Activated naive CD8-positive, alpha-beta T cell treated with anti-CD3 and anti-CD28 coated beads, Interleukin-2, amount 10 ng/mL, durations not matched to agents 7 days and 5 days (primary cell): ENCODE measurements around the gene TRRAP. TPM values are rescaled to one million over a fixed set of nuclear protein-coding genes. Genes with fewer than 3 reads are reported as not detected.

ENCODE experiments used
- ATAC-seq: fragments of 150-1000 bp; cut with Tn5 transposase; one replicate; pipeline ENCODE4 v1.10.0; 2021; ENCODE audit warnings: low read depth, moderate library complexity
- POLR2A ChIA-PET: fragments of 350-600 bp; sonication (Branson Sonifier 250); formaldehyde crosslinking; loops from one replicate; lab custom pipeline; 2021; ENCODE audit warnings: antibody characterized with exemption; lab: Charles Lee
- DNase-seq: peaks from one replicate; pipeline ENCODE4 v3.0.0; 2021
- H3K27ac Mint-ChIP-seq: one replicate; pipeline ENCODE4 v1.8.0; 2022; ENCODE audit warnings: mild to moderate bottlenecking, mixed read lengths
- H3K27me3 Mint-ChIP-seq: one replicate; pipeline ENCODE4 v1.8.0; 2022; ENCODE audit warnings: mild to moderate bottlenecking, moderate library complexity, mixed read lengths
- H3K36me3 Mint-ChIP-seq: one replicate; pipeline ENCODE4 v1.8.0; 2021; ENCODE audit warnings: mild to moderate bottlenecking, mixed read lengths
- H3K4me1 Mint-ChIP-seq: one replicate; pipeline ENCODE4 v1.8.0; 2021; ENCODE audit warnings: mixed read lengths
- H3K4me3 Mint-ChIP-seq: one replicate; pipeline ENCODE4 v1.8.0; 2022; ENCODE audit warnings: mild to moderate bottlenecking, moderate library complexity, mixed read lengths
- H3K9me3 Mint-ChIP-seq: one replicate; pipeline ENCODE4 v1.8.0; 2021; ENCODE audit warnings: mixed read lengths
- total RNA-seq, 2 experiments: library from RNA; stranded (reverse); gene quantifications; one replicate each; pipeline ENCODE4 v1.2.3, GENCODE V29; 2021

Gene TRRAP
- total RNA-seq, 2 experiments from 2014 or later = 57.4 to 60.0 TPM

DNA sequence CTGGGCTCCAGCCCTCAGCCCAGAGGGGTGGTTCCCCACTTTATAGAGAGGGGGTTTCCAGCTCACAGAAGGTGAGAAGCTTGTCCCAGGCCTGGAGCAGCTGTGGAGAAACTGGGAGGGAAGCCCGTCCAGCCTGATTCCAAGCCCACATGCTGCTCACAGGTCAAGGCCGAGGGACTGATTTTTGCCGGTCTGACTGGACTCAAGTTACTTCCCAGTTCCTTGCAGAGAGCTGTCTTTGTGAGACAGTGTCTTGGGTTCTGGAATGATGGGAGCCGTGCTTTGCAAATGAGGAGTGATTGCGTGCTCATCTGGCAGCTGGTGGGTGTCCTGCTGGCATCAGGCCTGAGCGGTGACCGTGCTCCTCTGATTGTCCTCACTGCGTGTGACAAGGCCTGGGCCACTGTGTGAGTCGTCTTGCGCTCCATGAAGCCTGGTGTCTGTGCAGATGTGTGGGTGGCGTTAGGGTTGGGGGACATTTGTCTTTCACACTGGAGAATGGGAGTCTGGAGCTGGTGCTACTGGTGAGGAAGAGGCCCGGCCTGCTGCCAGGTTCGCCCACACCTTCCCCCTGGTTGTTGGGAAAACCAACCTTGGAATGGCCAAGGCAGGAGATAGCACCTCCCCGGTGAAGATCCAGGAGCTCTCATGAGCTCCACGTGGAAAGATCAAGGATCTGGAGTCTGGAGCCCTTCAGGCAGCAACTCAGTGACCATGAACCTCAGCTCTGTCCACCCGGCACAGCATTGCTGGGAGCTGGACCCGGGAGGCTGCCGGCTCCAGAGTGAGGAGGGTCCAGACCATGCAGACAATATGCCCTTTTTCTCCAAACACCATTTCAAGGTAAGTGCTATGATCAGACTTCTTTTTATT, 136.0 kb downstream of the TRRAP start:
- Mint-ChIP-seq H3K27ac (no peak overlapping the region), H3K36me3 (peaks cover 36% of the 10 kb centered on the region), H3K4me1 (peaks cover 2% of the 10 kb centered on the region), H3K9me3 (peaks cover 1% of the 10 kb centered on the region), H3K4me3 (no peak overlapping the region), H3K27me3 (no peaks in the 10 kb centered on the region)
- POLR2A ChIA-PET = interaction anchor here (1.2 kb wide), 1 partner anchor 13 kb away, joined by 3 read pairs; no protein-coding TSS in a partner anchor
- ATAC-seq = no peak
- peak; percentile 18 for DNase-seq

DNA sequence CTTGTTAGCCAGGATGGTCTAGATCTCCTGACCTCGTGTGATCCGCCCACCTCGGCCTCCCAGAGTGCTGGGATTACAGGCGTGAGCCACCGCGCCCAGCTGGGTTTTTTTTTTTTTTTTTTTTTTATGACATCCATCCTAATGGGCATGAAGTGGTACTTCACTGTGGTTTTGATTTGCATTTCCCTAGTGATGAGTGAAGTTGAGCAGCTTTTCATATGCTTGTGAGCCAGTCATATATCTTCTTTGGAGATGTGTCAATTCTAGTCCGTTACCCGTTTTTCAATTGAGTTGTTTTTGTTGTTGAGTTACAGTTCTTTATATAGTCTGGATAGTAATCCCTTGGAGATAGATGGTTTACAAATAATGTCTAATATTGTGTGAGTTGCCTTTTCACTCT, 137.9 kb downstream of the TRRAP start:
- Mint-ChIP-seq H3K4me3 (no peak overlapping the region), H3K36me3 (peaks cover 47% of the 10 kb centered on the region), H3K27me3 (no peaks in the 10 kb centered on the region), H3K4me1 (peaks cover 2% of the 10 kb centered on the region), H3K27ac (no peak overlapping the region), H3K9me3 (peaks cover 1% of the 10 kb centered on the region)
- ATAC-seq (no peak), DNase-seq (no peak)
- POLR2A ChIA-PET = no interaction called here

DNA sequence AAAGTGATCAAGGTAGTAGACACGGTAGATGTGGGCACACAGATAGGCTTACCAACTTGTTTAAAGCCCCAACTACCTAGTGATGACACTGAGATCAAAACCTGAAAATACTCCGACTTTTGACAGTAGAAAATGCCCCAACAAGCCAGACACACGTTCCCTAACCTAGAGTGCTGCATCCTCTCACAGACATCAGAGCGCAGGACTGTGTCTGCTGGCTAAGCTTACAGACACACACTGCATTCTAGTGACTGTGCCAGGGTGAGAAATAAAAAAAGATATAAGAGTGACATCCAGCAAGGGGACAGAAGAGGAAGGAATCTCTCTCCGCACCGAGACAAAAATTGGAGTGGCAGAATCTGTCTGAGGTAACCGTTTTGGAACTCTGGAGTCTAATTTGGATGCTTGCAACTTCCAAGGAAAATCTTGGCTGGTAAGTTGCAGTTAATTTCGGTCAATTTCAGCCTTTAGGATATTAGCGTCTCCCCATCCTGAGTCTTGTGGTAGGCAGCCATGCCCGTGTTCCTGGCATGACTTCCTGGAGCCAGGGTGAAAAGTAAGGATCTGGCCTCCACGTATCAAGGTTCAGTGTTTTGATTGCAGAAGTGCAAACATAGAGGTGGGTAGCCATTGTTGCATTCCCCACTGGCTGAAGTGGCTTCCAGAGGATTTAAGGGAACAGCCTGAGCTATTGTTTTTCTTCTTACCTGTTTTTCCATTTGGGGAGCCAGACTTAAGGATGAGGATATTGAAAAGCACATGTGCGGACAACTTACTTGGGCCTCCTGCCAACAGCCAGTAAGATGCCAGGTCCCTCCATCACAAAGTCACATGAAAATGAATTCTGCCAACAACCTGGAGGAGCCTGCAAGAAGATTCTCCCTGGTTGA, 141.4 kb downstream of the TRRAP start:
- Mint-ChIP-seq H3K9me3 (peaks cover 1% of the 10 kb centered on the region), H3K27ac (no peak overlapping the region), H3K27me3 (no peaks in the 10 kb centered on the region), H3K36me3 (peaks cover 51% of the 10 kb centered on the region), H3K4me1 (peaks cover 2% of the 10 kb centered on the region), H3K4me3 (no peak overlapping the region)
- ATAC-seq (no peak), DNase-seq (no peak)
- POLR2A ChIA-PET = no interaction called here

DNA sequence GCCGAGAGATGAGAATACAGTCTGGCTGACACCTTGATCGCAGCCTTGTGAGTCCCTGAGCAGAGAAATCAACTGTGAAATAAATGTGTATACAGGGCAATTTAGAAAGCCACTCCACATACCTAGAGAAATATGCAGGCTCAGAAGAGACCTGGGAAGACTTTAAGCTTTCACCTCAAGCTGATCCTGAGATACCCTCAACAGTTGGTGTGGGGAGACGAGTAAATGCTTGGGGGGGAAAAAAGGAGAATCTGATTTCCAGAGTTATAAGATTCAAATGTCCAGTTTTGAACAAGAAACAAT, 142.0 kb downstream of the TRRAP start:
- peaks cover 2% of the 10 kb centered on the region for H3K4me1 Mint-ChIP-seq
- DNase-seq (no peak), ATAC-seq (no peak)
- no peak overlapping the region for H3K27ac Mint-ChIP-seq
- no peaks in the 10 kb centered on the region for H3K27me3 Mint-ChIP-seq
- peaks cover 48% of the 10 kb centered on the region for H3K36me3 Mint-ChIP-seq
- H3K9me3 Mint-ChIP-seq = peaks cover 1% of the 10 kb centered on the region
- POLR2A ChIA-PET = no interaction called here
- no peak overlapping the region for H3K4me3 Mint-ChIP-seq

DNA sequence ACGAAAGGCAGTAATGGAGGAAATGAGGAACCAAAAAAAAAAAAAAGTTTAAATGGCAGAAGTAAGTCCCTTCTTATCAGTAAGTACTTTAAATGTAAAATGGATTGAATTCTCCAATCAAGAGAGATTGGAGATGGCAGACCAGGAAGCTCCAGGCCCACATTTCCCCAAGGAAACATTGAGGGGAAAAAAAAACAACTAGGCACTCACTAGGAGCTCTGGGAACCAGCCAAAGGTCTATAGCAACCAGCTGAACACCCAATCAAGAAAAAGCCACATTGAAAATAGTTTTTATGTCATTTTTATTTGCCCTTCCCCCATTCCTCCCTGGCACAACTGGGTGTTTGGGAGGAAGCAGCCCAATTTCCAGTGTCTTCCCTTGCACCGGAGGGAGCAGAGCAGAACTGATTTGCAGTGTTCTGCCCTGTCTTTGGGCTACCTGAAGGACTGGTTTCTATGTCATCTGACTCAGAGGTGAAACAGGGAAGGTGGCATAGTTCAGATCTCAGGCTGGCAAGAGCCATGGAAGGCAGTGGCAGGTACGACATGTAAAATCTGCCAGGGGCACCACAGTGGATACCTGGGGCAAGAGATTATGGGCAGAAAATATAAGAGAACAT, 143.7 kb downstream of the TRRAP start:
- peaks cover 33% of the 10 kb centered on the region for H3K36me3 Mint-ChIP-seq
- ATAC-seq (no peak), DNase-seq (no peak)
- H3K27me3 Mint-ChIP-seq = no peaks in the 10 kb centered on the region
- no peak overlapping the region for H3K27ac Mint-ChIP-seq
- H3K4me1 Mint-ChIP-seq = no peaks in the 10 kb centered on the region
- no peak overlapping the region for H3K4me3 Mint-ChIP-seq
- no peaks in the 10 kb centered on the region for H3K9me3 Mint-ChIP-seq
- POLR2A ChIA-PET = interaction anchor here (0.7 kb wide), 1 partner anchor 1842 kb away, joined by 4 read pairs; no protein-coding TSS in a partner anchor

DNA sequence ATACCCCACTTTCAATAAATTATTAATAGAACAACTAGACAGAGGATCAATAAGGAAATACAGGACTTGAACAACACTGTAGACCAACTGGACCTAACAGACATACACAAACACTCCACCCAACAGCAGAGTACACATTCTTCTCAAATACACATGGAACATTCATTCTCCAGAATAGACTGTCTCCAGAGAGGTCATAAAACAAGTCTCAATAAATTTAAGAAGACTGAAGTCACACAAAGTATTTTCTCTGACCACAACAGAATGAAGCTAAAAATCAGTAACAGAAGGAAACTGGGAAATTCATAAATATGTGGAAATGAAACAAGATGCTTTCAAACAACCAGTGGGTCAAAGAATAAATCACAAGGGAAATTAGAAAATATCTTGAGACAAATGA, 145.7 kb downstream of the TRRAP start:
- DNase-seq (no peak), ATAC-seq (no peak)
- peaks cover 26% of the 10 kb centered on the region for H3K36me3 Mint-ChIP-seq
- H3K9me3 Mint-ChIP-seq = no peaks in the 10 kb centered on the region
- POLR2A ChIA-PET = no interaction called here
- H3K4me3 Mint-ChIP-seq = no peak overlapping the region
- H3K27me3 Mint-ChIP-seq = no peaks in the 10 kb centered on the region
- no peak overlapping the region for H3K27ac Mint-ChIP-seq
- no peaks in the 10 kb centered on the region for H3K4me1 Mint-ChIP-seq

DNA sequence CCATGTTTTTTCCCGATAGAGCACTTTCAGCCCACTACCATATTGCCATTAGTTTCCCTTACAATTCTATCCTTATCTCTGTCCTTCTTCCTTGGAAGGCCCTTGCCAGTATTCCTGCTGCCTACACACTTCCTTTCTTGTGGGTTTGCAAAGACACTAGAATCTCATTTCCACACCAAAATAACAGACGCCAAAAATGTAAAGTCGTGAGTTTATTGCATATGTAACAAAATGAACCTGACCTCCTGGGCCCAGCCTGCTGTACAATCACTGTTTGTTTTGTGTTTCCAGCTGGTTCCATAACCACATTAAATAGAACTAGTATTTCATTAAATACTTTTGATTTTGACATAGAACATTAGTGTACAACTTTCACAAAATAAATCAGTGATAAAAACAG, 148.9 kb downstream of the TRRAP start:
- POLR2A ChIA-PET = no interaction called here
- Mint-ChIP-seq H3K9me3 (no peaks in the 10 kb centered on the region), H3K4me1 (no peaks in the 10 kb centered on the region), H3K27ac (no peak overlapping the region), H3K4me3 (no peak overlapping the region), H3K27me3 (no peaks in the 10 kb centered on the region), H3K36me3 (peaks cover 20% of the 10 kb centered on the region)
- ATAC-seq (no peak), DNase-seq (no peak)

DNA sequence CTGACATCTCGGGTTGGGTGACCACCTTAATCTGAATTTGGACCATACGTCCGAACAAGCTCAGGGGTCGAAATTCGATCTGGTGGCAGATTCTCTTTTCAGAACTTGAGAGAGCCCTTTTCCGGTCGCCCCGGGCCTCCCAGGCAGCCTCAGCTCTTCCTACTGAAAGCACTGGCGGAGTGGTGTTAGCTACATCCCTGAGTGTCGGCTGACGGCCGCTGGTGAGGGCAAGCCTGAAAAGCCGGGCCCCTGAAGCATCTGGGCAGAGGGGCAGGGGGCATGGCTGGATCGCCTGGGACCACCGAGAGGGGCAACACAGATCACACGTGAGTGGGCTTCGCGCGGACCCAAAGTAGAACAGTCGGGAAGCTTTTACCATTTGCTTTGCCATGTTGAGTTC, 149.5 kb downstream of the TRRAP start:
- no peaks in the 10 kb centered on the region for H3K27me3 Mint-ChIP-seq
- ATAC-seq (no peak), DNase-seq (peak; percentile 18)
- no peaks in the 10 kb centered on the region for H3K4me1 Mint-ChIP-seq
- H3K36me3 Mint-ChIP-seq = peaks cover 20% of the 10 kb centered on the region
- POLR2A ChIA-PET = no interaction called here
- H3K4me3 Mint-ChIP-seq = no peak overlapping the region
- no peaks in the 10 kb centered on the region for H3K9me3 Mint-ChIP-seq
- H3K27ac Mint-ChIP-seq = no peak overlapping the region

DNA sequence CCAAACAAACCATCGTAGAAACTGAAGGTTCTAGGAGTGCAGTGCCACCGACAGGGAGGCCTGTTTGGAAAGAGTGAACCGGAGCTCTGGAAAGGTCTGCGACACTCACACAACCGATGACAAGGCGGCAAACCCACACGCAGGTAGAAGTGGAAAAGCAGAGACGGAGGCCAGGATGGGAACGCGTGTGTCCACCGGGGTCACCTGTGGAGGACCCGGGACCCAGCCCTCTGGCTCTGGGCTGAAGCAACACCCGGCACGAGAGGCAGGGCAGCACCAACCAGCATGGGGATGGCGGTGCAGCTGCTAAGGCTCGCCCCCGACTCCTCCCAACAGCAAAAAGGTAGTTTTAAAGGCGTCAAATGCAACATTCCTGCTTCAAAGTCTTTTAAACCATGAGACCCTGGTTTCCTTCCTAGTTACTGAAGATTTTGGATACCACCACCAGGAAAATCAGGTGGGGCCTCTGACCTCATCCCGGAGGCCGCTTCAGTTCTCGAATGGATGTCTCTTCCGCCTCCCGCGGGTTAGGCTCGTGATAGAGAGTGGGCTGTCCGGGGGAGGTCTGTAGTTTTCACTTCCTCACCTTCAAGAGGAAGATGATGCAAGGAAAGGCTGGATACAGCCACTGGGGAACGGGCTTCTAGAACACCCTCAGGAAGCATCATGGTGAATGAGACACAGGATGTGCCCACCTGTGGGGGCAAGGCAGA, 150.1 kb downstream of the TRRAP start:
- ATAC-seq = no peak
- H3K4me1 Mint-ChIP-seq = no peaks in the 10 kb centered on the region
- H3K9me3 Mint-ChIP-seq = no peaks in the 10 kb centered on the region
- POLR2A ChIA-PET = no interaction called here
- no peaks in the 10 kb centered on the region for H3K27me3 Mint-ChIP-seq
- no peak overlapping the region for H3K4me3 Mint-ChIP-seq
- H3K27ac Mint-ChIP-seq = no peak overlapping the region
- peak; percentile 15 for DNase-seq
- peaks cover 20% of the 10 kb centered on the region for H3K36me3 Mint-ChIP-seq

DNA sequence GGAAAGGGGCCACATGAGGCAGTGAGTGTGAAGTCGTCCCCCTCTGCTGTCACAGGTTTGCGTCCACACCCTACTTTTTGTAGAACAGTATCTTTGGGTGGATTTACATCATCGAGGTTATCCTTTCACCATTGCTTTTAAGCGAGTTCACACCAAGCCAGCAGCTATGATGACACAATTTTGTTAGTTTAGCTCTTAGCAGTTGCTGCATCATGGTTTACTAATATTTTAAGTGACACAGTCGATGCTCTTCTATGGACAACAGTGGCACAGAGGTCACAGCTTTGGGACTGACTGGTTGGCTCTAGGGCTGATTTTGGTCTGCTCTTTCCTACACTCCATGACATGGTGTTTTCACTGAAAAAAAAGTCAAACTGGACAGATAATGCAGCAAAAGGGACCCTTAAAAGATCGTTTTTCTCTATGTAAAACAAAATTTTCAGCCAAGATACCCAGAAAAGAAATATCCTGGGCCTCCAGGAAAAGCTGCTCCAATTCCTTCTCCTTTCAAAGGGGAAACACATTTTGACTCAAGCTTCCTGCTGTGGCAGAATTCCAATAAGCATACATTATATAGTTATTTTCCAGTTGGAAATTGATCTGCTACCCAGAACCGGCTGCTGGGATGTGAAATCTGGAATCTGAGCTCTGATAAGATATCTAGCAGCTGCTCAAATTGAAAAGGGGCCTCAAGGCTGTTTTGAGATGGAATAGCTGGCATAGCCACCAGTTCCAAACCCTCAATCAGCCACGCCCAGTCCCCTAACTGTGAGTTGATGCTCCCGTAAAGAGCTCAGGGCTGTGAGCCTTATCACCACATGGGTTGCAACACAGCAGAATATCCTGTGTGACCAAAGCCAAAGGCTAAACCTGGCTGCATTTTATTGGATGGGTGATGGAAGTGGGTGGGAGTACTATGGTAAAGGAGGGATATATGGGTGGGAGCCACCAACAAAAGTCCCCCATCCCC, 151.4 kb downstream of the TRRAP start:
- ATAC-seq (no peak), DNase-seq (no peak)
- no peak overlapping the region for H3K4me3 Mint-ChIP-seq
- H3K4me1 Mint-ChIP-seq = no peaks in the 10 kb centered on the region
- peaks cover 21% of the 10 kb centered on the region for H3K36me3 Mint-ChIP-seq
- H3K27me3 Mint-ChIP-seq = no peaks in the 10 kb centered on the region
- no peaks in the 10 kb centered on the region for H3K9me3 Mint-ChIP-seq
- H3K27ac Mint-ChIP-seq = no peak overlapping the region
- POLR2A ChIA-PET = no interaction called here

DNA sequence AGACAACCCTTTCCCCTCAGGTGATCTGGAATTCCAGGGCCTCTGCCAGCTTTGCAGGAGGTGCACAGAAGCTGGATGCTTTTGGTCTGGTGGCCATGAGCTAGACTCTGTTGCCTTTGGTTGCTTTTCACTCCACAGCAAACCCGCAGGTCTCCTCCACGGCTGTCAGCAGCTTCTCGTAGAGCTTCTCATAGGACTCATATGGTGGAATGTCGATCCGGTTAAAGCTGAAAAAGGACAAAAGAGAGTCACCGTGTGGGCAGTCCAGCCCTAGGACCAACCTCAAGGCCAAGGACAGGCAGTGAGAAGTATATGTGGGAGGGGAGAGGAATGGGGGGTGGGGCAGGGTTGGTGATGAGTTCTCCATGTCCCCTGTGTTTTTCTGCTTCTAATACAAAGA, 152.1 kb downstream of the TRRAP start:
- Mint-ChIP-seq H3K27me3 (no peaks in the 10 kb centered on the region), H3K36me3 (peaks cover 21% of the 10 kb centered on the region), H3K4me1 (no peaks in the 10 kb centered on the region), H3K27ac (no peak overlapping the region), H3K9me3 (no peaks in the 10 kb centered on the region), H3K4me3 (no peak overlapping the region)
- no peak for ATAC-seq
- POLR2A ChIA-PET = no interaction called here
- peak; percentile 11 for DNase-seq

DNA sequence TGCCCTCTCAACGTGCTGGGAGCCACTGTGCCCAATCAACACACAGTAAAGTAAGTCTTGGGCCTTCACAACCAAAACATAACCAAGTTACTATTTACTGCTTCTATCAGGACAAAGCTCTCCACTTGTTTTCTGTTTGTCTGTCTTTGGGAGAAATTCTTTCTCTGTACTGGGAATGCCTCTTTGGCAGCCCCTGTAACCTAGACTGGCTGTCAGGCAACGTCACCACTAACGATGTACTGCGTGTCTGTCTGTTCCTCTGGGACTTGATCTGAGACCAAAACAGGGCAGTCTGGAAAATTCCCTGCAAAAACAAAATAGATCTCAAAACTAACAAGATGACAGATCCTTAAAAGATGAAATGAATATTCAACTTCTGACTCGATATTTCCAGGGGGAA, 152.6 kb downstream of the TRRAP start:
- no peak overlapping the region for H3K4me3 Mint-ChIP-seq
- DNase-seq (no peak), ATAC-seq (no peak)
- peak overlapping the region; percentile 46 for H3K27ac Mint-ChIP-seq
- POLR2A ChIA-PET = no interaction called here
- H3K4me1 Mint-ChIP-seq = no peaks in the 10 kb centered on the region
- no peaks in the 10 kb centered on the region for H3K9me3 Mint-ChIP-seq
- peaks cover 21% of the 10 kb centered on the region for H3K36me3 Mint-ChIP-seq
- H3K27me3 Mint-ChIP-seq = no peaks in the 10 kb centered on the region
